ENCODE data around the gene GSPT2.

Gene GSPT2

GRCh38 chrX:51795136-51795535 is 51.9 kb downstream of the GSPT2 start:
- FAIRE-seq (peak; percentile 11), DNase-seq (ENCODE audit: insufficient read length, low spot score) (no peak)
- no peak for TF ChIP-seq CTCF (IDR thresholded peaks at IDR 0.05; ENCODE audit: insufficient read depth, missing control alignments)
